CD4-positive, alpha-beta T cell treated with Interleukin-6 for 4 hours (primary cell): ENCODE results near the gene CSTPP1.
"Not testable (repeated sequence)": the region's sequence is repeated elsewhere in the genome, so short reads cannot be mapped to it uniquely, and the experiment has no call there.

Source experiments
- DNase-seq: peaks from one replicate; pipeline ENCODE4 v3.0.0-alpha.2; 2020; ENCODE audit warnings: mixed read lengths

Gene CSTPP1

DNA sequence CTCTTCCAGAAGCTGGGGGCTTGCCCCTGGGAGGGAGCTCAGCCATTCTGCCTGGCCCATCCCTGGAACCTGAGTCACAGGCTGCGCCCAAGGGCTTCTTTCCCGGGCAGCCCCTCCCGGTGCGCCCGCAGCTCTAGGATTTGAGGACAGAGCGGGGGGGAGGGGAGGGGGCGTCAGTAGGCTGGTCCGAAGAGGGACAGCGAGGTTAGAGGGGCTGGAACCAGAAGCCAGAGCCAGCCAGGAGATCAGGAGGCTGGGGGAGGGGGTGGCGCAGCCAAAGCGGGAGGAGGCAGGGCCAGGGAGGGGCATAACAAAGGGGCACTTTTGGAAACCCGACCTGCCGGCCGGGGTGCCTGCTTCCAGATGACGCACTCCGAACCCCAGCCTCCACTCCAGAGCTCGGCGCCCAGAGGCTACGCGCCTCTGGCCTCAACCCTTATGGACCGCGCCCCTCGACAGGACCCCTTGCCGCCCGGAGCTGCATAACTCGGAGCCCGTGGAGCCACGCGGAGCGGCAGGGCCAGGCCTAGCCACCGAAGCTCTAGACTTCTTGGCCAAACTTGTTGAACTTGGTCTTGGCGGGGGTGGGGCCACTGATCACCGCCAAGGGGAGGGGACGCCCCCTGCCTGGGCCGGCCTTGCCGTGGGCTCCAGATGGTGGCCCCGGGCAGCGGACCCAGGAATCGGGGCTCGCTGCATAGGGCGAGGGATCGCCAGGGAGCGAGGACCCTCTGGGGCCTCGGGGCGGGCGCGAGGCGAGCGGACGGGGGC, 248.9 kb downstream of the CSTPP1 start:
- no peak for DNase-seq

DNA sequence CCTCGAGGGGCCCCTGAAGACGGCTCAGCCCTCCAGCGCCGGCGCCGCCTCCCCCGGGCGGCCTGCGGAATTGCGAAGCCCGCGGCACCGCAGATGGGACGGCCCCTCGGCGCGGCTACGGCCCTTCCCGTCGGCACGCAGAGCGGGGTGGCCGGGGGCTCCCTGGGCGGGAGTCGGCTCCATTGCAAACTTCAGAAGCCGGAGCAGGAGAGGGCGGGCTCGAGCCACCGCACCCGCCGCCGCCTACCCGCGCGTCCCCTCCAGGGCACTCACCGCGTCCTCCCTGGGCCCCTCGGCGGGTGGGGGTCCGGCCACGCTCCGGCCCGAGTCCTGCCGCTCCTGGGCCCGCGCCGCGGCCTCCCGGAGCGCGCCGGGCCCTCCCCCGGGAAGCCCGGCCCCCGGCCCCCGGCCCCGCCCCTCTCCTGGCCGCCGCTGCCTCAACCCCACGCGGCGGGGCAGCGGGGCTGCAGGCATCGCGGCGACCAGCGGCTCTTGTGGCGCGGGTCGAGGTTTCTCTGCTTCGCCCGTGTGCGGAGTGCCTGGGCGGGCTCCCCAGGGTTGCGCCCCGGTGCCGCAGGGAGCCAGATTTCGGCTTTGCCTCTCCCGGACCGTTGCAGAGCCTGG, 249.6 kb downstream of the CSTPP1 start, which contains the start of gene PACSIN3:
Gene PACSIN3, minus strand, starts transcription at position 359 of the 624 bp plus-strand sequence. CDS start 3,707 bp downstream, outside the sequence.
- DNase-seq: peak; percentile 66

DNA sequence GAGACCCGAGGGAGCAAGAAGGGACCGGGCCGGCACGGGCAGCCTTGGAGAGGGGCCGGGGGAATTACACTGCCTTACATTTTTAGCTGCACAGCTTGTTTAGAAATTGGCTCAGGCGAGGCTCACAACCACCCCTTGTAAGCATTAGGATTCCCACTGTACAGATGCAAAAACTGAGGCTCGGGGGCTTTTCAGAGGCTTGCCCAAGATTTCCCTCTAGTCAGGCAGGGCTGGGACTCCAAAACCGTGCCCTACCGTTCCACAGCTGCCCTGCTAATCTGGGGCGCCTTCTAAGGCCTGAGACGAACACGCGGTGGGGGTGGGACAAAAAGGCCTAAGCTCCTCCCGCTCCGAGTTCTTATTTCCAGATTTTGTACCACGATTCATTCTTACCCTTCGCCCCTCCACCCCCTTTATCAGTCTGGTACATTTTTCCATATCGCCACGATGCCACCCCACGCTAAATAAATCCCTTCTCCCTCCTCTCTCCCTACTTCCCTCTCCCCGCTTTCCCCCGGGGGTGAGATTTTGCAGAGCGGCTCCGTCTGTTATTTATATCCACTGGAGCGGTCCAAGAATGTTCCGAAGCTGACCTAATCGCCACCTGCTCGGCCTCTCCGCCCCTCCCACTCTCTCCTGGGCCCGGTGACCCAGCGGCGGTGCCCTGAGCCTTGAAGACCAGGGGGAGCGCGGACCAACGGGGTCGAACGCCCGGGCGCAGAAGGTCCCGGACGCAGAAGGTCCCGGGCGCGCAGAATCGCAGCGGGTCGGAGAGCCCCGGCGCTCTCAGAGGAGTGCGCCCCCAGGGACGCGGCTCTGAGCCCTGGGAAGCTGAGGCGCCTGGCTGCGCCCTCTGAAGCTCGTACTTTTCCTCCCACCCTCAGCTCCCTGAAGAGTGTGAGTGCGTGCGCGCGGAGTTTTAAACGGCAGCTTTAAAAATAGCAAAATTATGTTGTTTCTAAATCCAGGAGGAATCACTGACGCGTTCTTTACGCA, 250.4 kb downstream of the CSTPP1 start:
- peak; percentile 64 for DNase-seq

- DNase-seq: no peak
Measured at GRCh38 chr11:47187723-47188122, 251.2 kb downstream of the CSTPP1 start.

GRCh38 chr11:47188259-47188658, 251.7 kb downstream of the CSTPP1 start:
- DNase-seq: no peak

DNA sequence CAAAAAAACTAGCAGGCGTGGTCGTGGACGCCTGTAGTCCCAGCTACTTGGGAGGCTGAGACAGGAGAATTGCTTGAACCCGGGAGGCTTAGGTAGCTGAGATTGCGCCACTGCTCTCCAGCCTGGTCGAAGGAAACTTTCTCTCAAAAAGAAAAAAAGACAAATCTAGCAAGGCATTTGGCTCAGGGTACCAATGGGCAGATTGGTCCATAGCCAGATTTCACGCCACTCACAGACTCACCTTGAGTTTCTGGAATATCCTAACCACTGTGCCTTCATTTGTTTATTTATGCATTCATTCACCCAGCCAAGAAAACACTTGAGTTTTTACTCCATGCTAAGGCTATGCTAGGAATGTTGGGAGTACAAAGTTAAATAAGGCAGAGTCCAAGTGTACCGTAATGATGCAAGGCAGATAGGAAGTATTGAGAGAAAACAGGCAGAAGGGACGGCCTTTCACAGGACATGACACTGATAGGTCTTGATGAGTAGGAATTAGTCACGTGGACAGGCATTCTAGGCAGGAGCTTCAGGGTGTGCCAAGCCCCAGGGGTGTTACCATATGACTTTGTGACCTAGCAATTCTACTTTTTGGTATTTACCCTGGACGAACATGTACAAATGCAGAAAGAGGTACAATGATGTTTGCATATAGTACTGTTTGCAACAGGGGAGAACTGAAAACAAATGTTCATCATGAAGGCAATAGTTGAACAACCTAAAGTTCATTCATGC, 252.7 kb downstream of the CSTPP1 start:
- no peak for DNase-seq

DNA sequence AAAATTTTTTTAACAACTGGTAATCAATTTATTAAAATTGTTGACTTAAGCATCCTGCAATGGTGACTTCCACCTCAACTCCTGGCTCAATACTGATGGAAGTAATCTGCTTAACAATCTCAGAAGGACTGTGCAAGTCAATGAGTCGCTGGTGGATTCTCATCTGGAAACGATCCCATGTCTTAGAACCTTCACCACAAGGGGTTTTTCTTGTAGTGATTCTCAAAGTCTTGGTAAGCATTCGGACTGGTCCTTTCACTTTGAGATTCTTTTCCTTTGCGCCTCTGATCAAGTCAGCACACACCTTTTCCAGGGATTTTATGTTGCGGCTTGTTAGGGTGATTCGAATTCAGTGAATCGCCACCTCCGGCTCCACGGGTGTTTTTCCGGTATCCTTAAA, 254.6 kb downstream of the CSTPP1 start:
- DNase-seq: not testable (repeated sequence)

DNA sequence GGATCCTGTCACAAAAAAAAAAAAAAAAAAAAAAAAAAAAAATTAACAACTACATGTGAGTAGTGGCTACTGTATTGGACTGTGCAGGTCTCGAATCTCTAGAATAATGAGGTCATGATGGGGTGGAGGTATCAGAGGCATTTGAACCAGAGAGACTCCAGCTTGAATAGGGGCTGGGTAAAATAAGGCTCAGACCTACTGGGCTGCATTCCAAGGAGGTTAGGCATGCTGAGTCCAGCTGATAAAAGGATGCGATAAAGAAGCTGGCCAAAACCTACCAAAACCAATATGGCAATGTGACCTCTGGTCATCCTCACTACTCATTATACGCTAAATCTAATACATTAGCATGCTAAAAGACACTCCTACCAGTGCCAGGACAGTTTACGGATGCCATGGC, 255.6 kb downstream of the CSTPP1 start:
- no peak for DNase-seq

DNA sequence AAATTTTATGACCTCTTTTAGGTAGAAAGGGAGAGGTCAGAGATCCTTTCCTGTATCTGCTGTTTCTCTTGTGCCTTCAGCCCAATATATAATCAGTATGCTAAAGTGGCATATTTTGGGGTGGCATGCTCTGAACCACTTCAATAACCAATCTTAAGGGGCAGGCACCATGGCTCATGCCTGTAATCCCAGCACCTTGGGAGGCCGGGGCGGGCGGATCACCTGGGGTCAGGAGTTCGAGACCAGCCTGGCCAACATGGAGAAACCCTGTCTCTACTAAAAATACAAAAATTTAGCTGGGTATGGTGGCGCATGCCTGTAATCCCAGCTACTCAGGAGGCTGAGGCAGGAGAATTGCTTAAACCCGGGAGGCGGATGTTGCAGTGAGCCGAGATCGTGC, 261.6 kb downstream of the CSTPP1 start:
- DNase-seq: not testable (repeated sequence)

- no peak for DNase-seq
Measured at GRCh38 chr11:47201015-47201414, 264.5 kb downstream of the CSTPP1 start.

DNA sequence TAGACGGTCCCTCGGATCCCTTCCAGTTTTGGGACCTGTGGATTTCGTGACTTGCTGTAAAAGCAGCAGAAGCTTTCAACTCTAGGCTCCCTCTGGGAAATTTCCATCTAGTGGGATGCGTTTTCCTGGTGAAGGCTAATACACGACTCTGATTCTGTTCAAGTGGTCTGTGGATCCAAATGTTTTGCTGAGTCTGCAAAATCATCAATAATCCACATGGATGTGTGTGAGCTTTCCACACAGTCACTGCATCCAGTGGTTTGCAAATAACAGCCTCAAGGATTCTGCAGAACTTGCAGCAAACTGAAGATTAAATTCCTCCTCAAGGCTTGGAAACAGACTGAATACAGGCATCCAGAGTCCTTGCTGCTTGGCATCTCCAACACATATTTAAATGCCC, 266.0 kb downstream of the CSTPP1 start:
- DNase-seq: no peak

GRCh38 chr11:47204637-47204989, 268.1 kb downstream of the CSTPP1 start:
- DNase-seq: no peak

GRCh38 chr11:47206577-47206976, 270.0 kb downstream of the CSTPP1 start:
- not testable (repeated sequence) for DNase-seq

DNA sequence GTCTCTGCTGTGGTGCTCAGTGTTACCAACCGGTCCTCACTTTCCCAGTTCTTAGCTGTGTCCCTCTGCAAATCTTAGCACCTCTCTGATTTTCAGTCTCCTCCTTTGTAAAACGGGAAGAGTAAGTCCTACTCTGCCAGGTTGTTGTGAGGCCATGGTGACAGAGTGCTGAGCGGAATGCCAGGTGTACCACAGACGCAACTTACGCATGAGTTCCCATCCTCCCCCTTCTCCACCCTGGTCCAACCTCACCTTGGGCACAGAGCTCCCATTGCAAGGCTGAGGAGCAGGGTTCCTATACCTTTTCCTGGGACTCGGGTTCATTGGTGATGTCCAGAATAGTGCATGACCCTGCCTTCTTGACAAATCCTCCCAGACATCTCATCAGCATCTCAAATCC, 270.9 kb downstream of the CSTPP1 start:
- no peak for DNase-seq

GRCh38 chr11:47208008-47208552, 271.5 kb downstream of the CSTPP1 start:
- DNase-seq: not testable (repeated sequence)

DNA sequence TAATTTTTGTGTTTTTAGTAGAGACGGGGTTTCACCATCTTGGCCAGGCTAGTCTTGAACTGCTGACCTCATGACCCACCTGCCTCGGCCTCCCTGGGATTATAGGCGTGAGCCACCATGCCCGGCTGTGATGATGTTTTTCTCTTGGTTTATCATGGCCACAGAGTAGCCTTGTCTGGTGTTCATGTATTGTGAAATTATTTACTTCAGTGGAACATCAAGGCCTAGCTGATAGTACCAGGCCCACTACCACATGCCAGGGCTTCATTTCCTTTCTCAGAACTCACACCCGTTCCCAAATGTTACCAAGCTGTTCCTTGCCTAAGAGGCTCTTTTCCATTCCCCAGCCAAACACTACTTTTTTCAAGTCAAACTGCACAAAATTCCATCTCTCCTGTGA, 272.1 kb downstream of the CSTPP1 start:
- no peak for DNase-seq
